GM12873 (cell line): ENCODE data around the gene MACROD2.

Experiments used
- CTCF ChIP-seq: IDR thresholded peaks from 2 replicates; pipeline ENCODE4 v1.5.1; 2012; ENCODE audit warnings: low read depth, mild to moderate bottlenecking, moderate library complexity, low read length, control low read depth; ENCODE audit not compliant: insufficient read depth; ENCODE audit errors: missing control alignments

Gene MACROD2

GRCh38 chr20:14906908-14907434 lies 911.7 kb downstream of the MACROD2 start:
- TF ChIP-seq CTCF = no peak

GRCh38 chr20:14910126-14910525 lies 914.8 kb downstream of the MACROD2 start:
- no peak for TF ChIP-seq CTCF

DNA sequence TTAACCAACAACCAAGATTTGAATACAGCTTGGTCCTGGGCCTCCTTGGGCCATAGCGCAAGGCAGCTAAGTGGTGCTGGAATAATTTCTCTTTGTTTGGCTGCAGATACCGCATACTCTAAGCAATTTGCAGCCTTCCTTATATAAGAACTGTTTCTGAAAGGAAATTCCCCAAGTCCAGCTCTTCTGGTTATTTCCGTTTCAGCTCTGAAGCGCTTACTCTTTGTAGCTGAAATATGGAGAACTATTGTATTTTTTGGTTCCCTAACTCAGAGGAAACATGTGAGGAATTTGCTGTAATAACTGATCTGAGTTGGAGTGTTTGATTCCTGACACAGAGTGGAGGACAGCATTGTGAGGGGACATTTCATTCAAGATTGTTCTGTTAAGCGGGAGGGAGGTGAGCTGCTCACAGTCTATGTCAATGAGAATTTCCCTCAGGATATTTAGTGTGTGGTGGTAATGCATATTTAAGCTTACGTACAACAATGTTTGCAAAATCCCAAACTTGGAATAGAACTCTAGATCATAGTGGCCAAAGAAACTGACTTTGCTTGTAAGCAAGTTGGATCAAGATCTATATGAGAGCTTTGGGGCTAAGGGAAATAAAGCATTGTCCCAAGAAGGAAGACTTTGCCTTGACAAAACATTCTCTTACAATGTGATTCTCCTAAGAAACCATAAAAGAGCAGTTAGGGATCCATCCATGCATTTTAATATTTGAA lies 918.7 kb downstream of the MACROD2 start:
- TF ChIP-seq CTCF = no peak

DNA sequence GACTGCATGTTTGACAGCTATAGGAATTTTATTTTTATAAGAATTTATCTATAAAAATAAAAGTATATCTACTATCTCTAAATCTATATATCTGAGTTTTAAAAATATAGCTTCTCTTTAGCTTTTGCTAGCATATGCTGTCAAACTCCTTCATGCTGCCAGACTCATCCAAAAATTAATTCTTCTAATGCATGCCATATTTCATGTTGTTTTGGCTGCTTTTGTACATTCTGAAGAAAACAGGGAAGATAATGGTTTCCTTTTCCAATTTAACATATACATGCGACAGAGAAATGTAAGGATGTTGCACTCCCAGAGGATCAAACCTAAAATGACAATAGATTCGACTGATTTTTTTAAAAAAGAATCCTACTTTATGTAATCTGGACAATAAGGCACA lies 919.3 kb downstream of the MACROD2 start:
- TF ChIP-seq CTCF = no peak

DNA sequence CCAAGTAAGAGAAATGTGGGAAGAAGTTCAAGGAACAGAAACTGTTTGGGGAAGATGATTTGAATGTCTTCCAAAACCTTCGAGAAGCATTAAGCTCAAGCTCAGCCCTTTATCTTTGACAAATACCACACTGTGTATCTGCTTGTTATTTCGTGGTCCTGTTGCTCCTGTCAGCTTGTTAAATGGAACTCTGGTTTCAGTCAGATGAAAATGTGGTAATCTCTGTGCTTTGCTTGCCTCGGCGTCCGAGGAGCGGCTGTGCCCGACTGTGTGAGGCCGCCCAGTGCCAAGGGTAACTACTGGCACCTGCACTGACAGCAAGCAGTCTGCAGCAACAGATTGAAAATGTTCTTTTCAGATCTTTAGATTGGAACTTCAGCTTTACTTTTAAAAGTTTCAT lies 920.0 kb downstream of the MACROD2 start:
- no peak for TF ChIP-seq CTCF

GRCh38 chr20:14916360-14916920 lies 921.1 kb downstream of the MACROD2 start:
- TF ChIP-seq CTCF = no peak

GRCh38 chr20:14918281-14918680 lies 923.0 kb downstream of the MACROD2 start:
- no peak for TF ChIP-seq CTCF
